Adrenal gland (tissue), 19 donors: ENCODE results near the gene MACROH2A2. TPM values are rescaled to one million over a fixed set of nuclear protein-coding genes. Genes with fewer than 3 reads are reported as not detected.

Experiments
- DNase-seq, 7 donors: peaks; one replicate each; pipeline ENCODE4 v3.0.0-alpha.2; 2019 to 2020
- H3K27ac ChIP-seq, 5 donors: fragments of 200-600 bp; sonication (generic) in 4 of 5; 1 replicate in 3 of 5; 2 replicates in 2 of 5; pipeline versions ENCODE4 v1.5.1 to v1.8.0; 2016 to 2020; ENCODE audit warnings: mild to moderate bottlenecking in 1 of 5
- H3K27me3 ChIP-seq: fragments of 200-600 bp; 2 replicates; pipeline ENCODE4 v1.8.0; 2021
- H3K36me3 ChIP-seq, 2 donors: fragments of 200-600 bp; replicated peaks in 1 of 2; 1 replicate in 1 of 2; 2 replicates in 1 of 2; pipeline versions ENCODE4 v1.5.1 to v1.8.0; 2018 to 2022
- H3K4me1 ChIP-seq, 2 donors: fragments of 200-600 bp; replicated peaks in 1 of 2; 1 replicate in 1 of 2; 2 replicates in 1 of 2; pipeline versions ENCODE4 v1.5.1 to v1.8.0; 2018 to 2021
- H3K4me3 ChIP-seq, 4 donors: fragments of 200-600 bp; sonication (generic) in 3 of 4; one replicate each; pipeline ENCODE4 v1.5.1; 2016 to 2018
- H3K9me3 ChIP-seq, 3 donors: fragments of 200-600 bp; sonication (generic) in 1 of 3; replicated peaks in 1 of 3; 1 replicate in 2 of 3; 2 replicates in 1 of 3; pipeline versions ENCODE4 v1.5.1 to v1.8.0; 2016 to 2021
- POLR2A ChIP-seq, 2 donors: fragments of 450-650 bp; IDR thresholded peaks; one replicate each; pipeline ENCODE4 v1.6.1; 2017; ENCODE audit warnings: antibody characterized with exemption in 2 of 2, mild to moderate bottlenecking in 2 of 2, moderate library complexity in 1 of 2
- WGBS, 4 donors: extraction: QIAGEN DNeasy Blood & Tissue Kit in 2 of 4; methylation state at CpG; one replicate each; pipeline versions ENCODE4 v1.1.5 to v1.1.7; 2013 to 2017; 5-methylcytosine and 5-hydroxymethylcytosine counted together
- intact Hi-C, 2 donors: fragments of 100-400 bp; cut with DNase I; formaldehyde crosslinking; loops; one replicate each; pipeline versions ENCODE4 v1.14.1 to v1.15.0; 2022 to 2023
- long read RNA-seq, 10 donors: library from polyadenylated mRNA in 3 of 10; unstranded in 2 of 10; stranded (forward) in 1 of 10; transcript quantifications; one replicate each; pipeline ENCODE4 v2.0.0 and lab custom pipeline, GENCODE V29; 2021 to 2026
- polyA plus RNA-seq, 3 donors: library from polyadenylated mRNA; stranded (reverse); fragments of 200-250 nt in 2 of 3; fragments of 350-450 nt in 1 of 3; fragmentation: Illumina TruSeq in 1 of 3; extraction: RNeasy Lipid Tissue Mini Kit (QIAGEN cat#74804) in 1 of 3; gene quantifications; one replicate each; pipeline ENCODE4 v1.2.3, GENCODE V29; 2013 to 2014
- total RNA-seq, 9 donors: library from RNA; depleted of rRNA in 4 of 9; stranded (reverse); fragments of >200 nt in 4 of 9; fragments of 120-200 nt in 1 of 9; fragmentation: NEBNext Ultra II Directional in 1 of 9; extraction: Animal tissue kit (Norgen Biotek cat#: 25700) in 1 of 9; gene quantifications; one replicate each; pipeline versions ENCODE4 v1.1.0 to v1.2.4, GENCODE V29; 2013 to 2023
- TF ChIP-seq, protein P1 (sequence below), 6 experiments: fragments of 450-650 bp in 4 of 6; fragments of 200-600 bp in 2 of 6; sonication (generic) in 1 of 6; IDR thresholded peaks; 1 replicate in 5 of 6; 2 replicates in 1 of 6; pipeline versions ENCODE4 v1.5.1 to v1.8.0; 2016 to 2021; ENCODE audit warnings: antibody characterized with exemption in 6 of 6, mild to moderate bottlenecking in 2 of 6, moderate library complexity in 1 of 6
- donor health status: healthy with polysubstance abuse.
- donor health status: Bipolar disorder and iron deficiency.
- donor health status: DM: yes; HTN: yes; CAD: no.
- donor health status: DM: no; HTN: no; CAD: no.
- donor health status: DM: no; HTN: no; CAD: no.
- donor health status: DM: yes; HTN: yes; CAD: no.

The MACROH2A2 gene
- 10 to 100 TPM in 1 of 9 donors, 1 to 10 TPM in 8; 1.8 to 28.1 (median 3.0) TPM for total RNA-seq
- polyA plus RNA-seq = 1 to 10 TPM; 3.4 to 5.1 (median 3.4) TPM
- long read RNA-seq, donor 1, transcript H2AFY2-201 (9 exons, 1,980 nt) = major isoform, 8 of 49 reads
- long read RNA-seq, donor 1, partial matches to known transcripts = 16 of 49 reads
- long read RNA-seq, donor 1, other reads (novel, unspliced or antisense) = 25 of 49 reads
- long read RNA-seq, donor 2, partial matches to known transcripts = 0 of 2 reads
- long read RNA-seq, donor 2, other reads (novel, unspliced or antisense) = 0 of 2 reads
- long read RNA-seq, donor 3, partial matches to known transcripts = 0 of 2 reads
- long read RNA-seq, donor 3, other reads (novel, unspliced or antisense) = 0 of 2 reads
- long read RNA-seq, donor 4, partial matches to known transcripts = 0 of 2 reads
- long read RNA-seq, donor 4, other reads (novel, unspliced or antisense) = 0 of 2 reads
- long read RNA-seq, donor 5, partial matches to known transcripts = 0 of 4 reads
- long read RNA-seq, donor 5, other reads (novel, unspliced or antisense) = 0 of 4 reads
- long read RNA-seq, donor 6, transcript H2AFY2-201 (9 exons, 1,980 nt) = major isoform, 5 of 7 reads
- long read RNA-seq, donor 6, partial matches to known transcripts = 0 of 7 reads
- long read RNA-seq, donor 6, other reads (novel, unspliced or antisense) = 2 of 7 reads
- long read RNA-seq, donor 7, partial matches to known transcripts = 0 of 2 reads
- long read RNA-seq, donor 7, other reads (novel, unspliced or antisense) = 0 of 2 reads
- long read RNA-seq, donor 8, transcript H2AFY2-201 (9 exons, 1,980 nt) = major isoform, 9 of 48 reads
- long read RNA-seq, donor 8, partial matches to known transcripts = 18 of 48 reads
- long read RNA-seq, donor 8, other reads (novel, unspliced or antisense) = 21 of 48 reads
- long read RNA-seq, donor 9, partial matches to known transcripts = 0 of 3 reads
- long read RNA-seq, donor 9, other reads (novel, unspliced or antisense) = 0 of 3 reads
- long read RNA-seq, donor 10, partial matches to known transcripts = 0 of 2 reads
- long read RNA-seq, donor 10, other reads (novel, unspliced or antisense) = 0 of 2 reads

DNA sequence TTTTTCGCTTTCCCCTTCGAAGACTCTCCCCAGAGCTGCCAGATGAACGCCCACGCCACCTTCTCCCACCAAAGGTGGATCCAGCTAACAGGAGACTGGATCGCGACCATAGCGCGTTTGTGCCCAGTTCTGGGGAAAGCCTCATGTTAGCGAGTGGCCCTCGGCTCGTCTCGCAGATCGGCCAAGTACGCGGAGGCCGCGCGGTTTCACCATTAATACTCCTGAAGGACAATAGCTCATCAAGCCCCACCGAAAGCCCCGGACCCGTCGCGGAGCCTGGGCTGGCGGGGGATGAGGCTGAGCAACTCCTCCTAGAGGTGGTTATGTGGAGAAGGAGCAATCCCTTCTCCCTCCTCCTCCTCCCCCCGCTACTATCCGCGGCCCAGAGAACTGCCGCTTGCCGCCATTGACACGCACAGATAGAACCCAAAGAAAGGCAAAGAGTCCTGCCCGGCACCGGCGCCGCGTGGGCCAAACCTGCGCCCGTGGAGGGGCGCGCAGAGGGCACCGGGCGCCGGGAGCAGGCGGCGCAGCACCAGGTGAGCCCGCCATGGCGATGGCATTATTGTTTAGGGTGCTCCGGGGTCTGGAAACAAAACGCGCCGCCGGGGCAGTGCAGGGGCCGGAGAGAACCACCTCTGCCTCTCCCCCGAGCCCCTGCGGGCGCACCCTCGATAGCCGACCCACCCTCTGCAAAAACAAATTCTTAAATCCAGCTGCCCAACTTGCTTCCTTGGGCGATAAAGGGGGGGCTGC, at the start of gene MACROH2A2:
Gene MACROH2A2, plus strand, starts transcription at position 385 of the 756 bp plus-strand sequence. CDS start 22,813 bp downstream, outside the sequence.
- 1 to 2% (median 1%) methylated on average over 21 to 58 of the region's 58 CpGs for WGBS, 4 donors
- no peaks in the 10 kb centered on the region for H3K9me3 ChIP-seq
- peak within 1 kb of the TSS in 2 of 5 donors; percentile 28 to 65 for H3K27ac ChIP-seq
- peak within 1 kb of the TSS in 2 of 4 donors; percentile 36 to 71 for H3K4me3 ChIP-seq
- peaks cover 0 to 4% of the 10 kb centered on the region in 2 donors for H3K4me1 ChIP-seq
- intact Hi-C loops = no loop called here
- DNase-seq = peak; percentile 19 to 76 (median 31)
- no peak for TF ChIP-seq POLR2A (IDR thresholded peaks at IDR 0.05)
- TF ChIP-seq, protein P1, sequence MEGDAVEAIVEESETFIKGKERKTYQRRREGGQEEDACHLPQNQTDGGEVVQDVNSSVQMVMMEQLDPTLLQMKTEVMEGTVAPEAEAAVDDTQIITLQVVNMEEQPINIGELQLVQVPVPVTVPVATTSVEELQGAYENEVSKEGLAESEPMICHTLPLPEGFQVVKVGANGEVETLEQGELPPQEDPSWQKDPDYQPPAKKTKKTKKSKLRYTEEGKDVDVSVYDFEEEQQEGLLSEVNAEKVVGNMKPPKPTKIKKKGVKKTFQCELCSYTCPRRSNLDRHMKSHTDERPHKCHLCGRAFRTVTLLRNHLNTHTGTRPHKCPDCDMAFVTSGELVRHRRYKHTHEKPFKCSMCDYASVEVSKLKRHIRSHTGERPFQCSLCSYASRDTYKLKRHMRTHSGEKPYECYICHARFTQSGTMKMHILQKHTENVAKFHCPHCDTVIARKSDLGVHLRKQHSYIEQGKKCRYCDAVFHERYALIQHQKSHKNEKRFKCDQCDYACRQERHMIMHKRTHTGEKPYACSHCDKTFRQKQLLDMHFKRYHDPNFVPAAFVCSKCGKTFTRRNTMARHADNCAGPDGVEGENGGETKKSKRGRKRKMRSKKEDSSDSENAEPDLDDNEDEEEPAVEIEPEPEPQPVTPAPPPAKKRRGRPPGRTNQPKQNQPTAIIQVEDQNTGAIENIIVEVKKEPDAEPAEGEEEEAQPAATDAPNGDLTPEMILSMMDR (IDR thresholded peaks at IDR 0.05) = no peak
- H3K36me3 ChIP-seq = no peaks in the 10 kb centered on the region
- H3K27me3 ChIP-seq = peaks cover 22% of the 10 kb centered on the region

DNA sequence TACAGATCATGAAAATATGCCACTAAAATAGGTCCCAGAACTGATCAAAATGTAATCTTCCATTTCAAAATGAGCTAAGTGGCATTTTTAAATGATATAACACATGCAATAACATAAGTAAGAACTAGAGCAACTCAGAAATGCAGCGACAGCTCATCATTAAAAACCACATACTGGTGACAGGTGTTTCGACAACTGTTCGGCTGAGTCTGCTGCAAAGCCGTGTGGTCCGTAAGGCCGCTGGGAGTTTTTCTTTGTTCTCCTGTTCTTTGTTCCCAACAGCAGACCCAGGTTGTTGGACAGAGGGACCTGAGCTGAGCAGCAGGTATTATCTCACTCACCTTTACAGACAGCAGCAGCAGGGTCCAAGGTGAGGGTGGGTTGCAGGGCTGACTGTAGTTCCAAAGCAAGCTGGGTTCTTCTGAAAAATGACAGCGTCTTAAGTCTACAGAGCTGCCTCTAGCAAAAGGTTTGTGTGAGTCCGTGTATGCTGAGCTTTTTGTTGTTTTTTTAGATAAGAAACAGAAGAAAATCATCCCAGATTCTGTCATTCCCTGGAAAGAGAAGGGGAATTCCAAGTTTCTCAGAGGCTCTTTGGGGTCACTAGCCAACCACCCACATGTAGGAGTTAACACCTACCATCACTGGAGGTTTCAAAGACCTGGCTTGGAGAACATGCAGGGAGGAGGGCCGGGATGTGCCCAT, 45.4 kb upstream of the MACROH2A2 start:
- Histone ChIP-seq H3K4me1 (no peaks in the 10 kb centered on the region), H3K27me3 (no peaks in the 10 kb centered on the region), H3K9me3 (no peaks in the 10 kb centered on the region), H3K36me3 (no peaks in the 10 kb centered on the region), H3K27ac (no peak overlapping the region), H3K4me3 (no peak overlapping the region)
- no peak for TF ChIP-seq POLR2A (IDR thresholded peaks at IDR 0.05)
- TF ChIP-seq, protein P1 (IDR thresholded peaks at IDR 0.05) = no peak
- intact Hi-C loops = no loop called here
- WGBS, 4 donors = 77 to 83% (median 80%) methylated on average over 8 to 9 of the region's 9 CpGs
- DNase-seq = no peak

DNA sequence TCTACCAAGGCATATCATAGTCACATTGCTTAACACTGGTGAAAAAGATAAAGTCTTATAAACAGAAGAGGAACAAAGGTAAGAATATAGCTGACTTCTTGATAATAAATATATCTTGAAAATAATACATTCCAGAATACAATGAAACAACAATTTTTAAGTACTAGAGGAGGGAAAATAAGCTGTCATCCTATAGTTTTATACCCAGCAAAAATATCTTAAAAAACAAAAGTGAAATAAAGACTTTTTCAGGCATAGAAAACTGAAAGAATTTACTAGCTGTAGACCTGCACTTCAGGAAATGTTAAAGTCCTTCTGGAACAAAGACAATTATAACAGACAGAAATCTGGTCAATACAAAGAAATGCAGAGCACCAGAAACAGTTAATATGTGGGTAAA, 21.4 kb upstream of the MACROH2A2 start:
- no peaks in the 10 kb centered on the region for H3K27me3 ChIP-seq
- intact Hi-C loops = no loop called here
- peaks cover 0 to 8% (median 0%) of the 10 kb centered on the region in 3 donors for H3K9me3 ChIP-seq
- DNase-seq = no peak
- no peaks in the 10 kb centered on the region for H3K4me1 ChIP-seq
- H3K27ac ChIP-seq = no peak overlapping the region
- H3K4me3 ChIP-seq = no peak overlapping the region
- no peaks in the 10 kb centered on the region for H3K36me3 ChIP-seq
- no peak for TF ChIP-seq POLR2A (IDR thresholded peaks at IDR 0.05)
- TF ChIP-seq, protein P1 (IDR thresholded peaks at IDR 0.05) = no peak
